Natural killer cell (primary cell): Measurements from ENCODE around the gene MLLT6. TPM values are rescaled to one million over a fixed set of nuclear protein-coding genes. Genes with fewer than 3 reads are reported as not detected.

Experiments used
- ATAC-seq, 3 donors: fragments of 150-1000 bp in 2 of 3; fragments of 200-7000 bp in 1 of 3; cut with Tn5 transposase; 1 replicate in 1 of 3; 2 replicates in 2 of 3; pipeline ENCODE4 v1.10.0; 2021; ENCODE audit warnings: mild to moderate bottlenecking in 2 of 3, moderate library complexity in 2 of 3
- DNase-seq, 2 donors: peaks; one replicate each; pipeline versions ENCODE4 v3.0.0 to v3.0.0-alpha.2; 2013 to 2021; ENCODE audit warnings: mixed read lengths in 1 of 2
- H3K27ac ChIP-seq: one replicate; pipeline ENCODE4 v1.5.1; 2013; ENCODE audit warnings: mild to moderate bottlenecking, low read length
- H3K27me3 ChIP-seq: one replicate; pipeline ENCODE4 v1.6.1; 2013; ENCODE audit warnings: low read length; ENCODE audit not compliant: control insufficient read depth, insufficient read depth
- H3K36me3 ChIP-seq: one replicate; pipeline ENCODE4 v1.6.1; 2013; ENCODE audit warnings: low read length; ENCODE audit not compliant: control insufficient read depth, insufficient read depth
- H3K4me1 ChIP-seq: one replicate; pipeline ENCODE4 v1.6.1; 2013; ENCODE audit warnings: low read length; ENCODE audit not compliant: control insufficient read depth, insufficient read depth
- H3K4me3 ChIP-seq: one replicate; pipeline ENCODE4 v1.5.1; 2013; ENCODE audit warnings: low read length
- H3K9me3 ChIP-seq: one replicate; pipeline ENCODE4 v1.6.1; 2013; ENCODE audit warnings: low read length; ENCODE audit not compliant: control insufficient read depth, insufficient read depth
- H3K27ac Mint-ChIP-seq, 2 donors: one replicate each; pipeline ENCODE4 v1.8.0; 2022; ENCODE audit warnings: mild to moderate bottlenecking in 2 of 2, mixed read lengths in 2 of 2, moderate library complexity in 1 of 2
- H3K27me3 Mint-ChIP-seq, 2 donors: one replicate each; pipeline ENCODE4 v1.8.0; 2022; ENCODE audit warnings: low read depth in 2 of 2, mixed read lengths in 2 of 2
- H3K36me3 Mint-ChIP-seq: one replicate; pipeline ENCODE4 v1.8.0; 2022; ENCODE audit warnings: mixed read lengths
- H3K4me1 Mint-ChIP-seq, 2 donors: one replicate each; pipeline ENCODE4 v1.8.0; 2022; ENCODE audit warnings: mixed read lengths in 2 of 2
- H3K4me3 Mint-ChIP-seq: one replicate; pipeline ENCODE4 v1.8.0; 2022; ENCODE audit warnings: mild to moderate bottlenecking, moderate library complexity, mixed read lengths
- H3K9me3 Mint-ChIP-seq, 2 donors: one replicate each; pipeline ENCODE4 v1.8.0; 2022; ENCODE audit warnings: mixed read lengths in 2 of 2
- WGBS: methylation state at CpG from one replicate; pipeline ENCODE4 v1.1.7; 2013; ENCODE audit warnings: missing lambda C conversion rate; ENCODE audit not compliant: insufficient coverage; 5-methylcytosine and 5-hydroxymethylcytosine counted together
- intact Hi-C: fragments of 100-400 bp; cut with micrococcal nuclease; formaldehyde crosslinking; loops from one replicate; pipeline ENCODE4 v1.14.2; 2022
- total RNA-seq, 4 donors: library from RNA; stranded (reverse); fragments of 120-200 nt in 1 of 4; gene quantifications; one replicate each; pipeline versions ENCODE4 v1.2.3 to v1.2.4, GENCODE V29; 2013 to 2022
- TF ChIP-seq, protein P1 (sequence below): fragments of 200-600 bp; IDR thresholded peaks from one replicate; pipeline ENCODE4 v1.8.0; 2022; ENCODE audit warnings: antibody characterized with exemption

MLLT6 gene
- total RNA-seq, 3 donors from 2014 or later (not counting 1 experiment from before 2014, with no cell fraction given): 478 to 578 (median 485) TPM

- DNase-seq: peak in 1 of 2 donors; percentile 54
- Histone ChIP-seq H3K27ac (no peak overlapping the region), H3K36me3 (peaks cover 68% of the 10 kb centered on the region), H3K4me1 (no peaks in the 10 kb centered on the region), H3K9me3 (no peaks in the 10 kb centered on the region), H3K4me3 (no peak overlapping the region), H3K27me3 (no peaks in the 10 kb centered on the region)
- intact Hi-C loops: no loop called here
- peaks cover 6 to 10% of the 10 kb centered on the region in 2 donors for H3K4me1 Mint-ChIP-seq
- no peak overlapping the region for H3K4me3 Mint-ChIP-seq
- TF ChIP-seq, protein P1, sequence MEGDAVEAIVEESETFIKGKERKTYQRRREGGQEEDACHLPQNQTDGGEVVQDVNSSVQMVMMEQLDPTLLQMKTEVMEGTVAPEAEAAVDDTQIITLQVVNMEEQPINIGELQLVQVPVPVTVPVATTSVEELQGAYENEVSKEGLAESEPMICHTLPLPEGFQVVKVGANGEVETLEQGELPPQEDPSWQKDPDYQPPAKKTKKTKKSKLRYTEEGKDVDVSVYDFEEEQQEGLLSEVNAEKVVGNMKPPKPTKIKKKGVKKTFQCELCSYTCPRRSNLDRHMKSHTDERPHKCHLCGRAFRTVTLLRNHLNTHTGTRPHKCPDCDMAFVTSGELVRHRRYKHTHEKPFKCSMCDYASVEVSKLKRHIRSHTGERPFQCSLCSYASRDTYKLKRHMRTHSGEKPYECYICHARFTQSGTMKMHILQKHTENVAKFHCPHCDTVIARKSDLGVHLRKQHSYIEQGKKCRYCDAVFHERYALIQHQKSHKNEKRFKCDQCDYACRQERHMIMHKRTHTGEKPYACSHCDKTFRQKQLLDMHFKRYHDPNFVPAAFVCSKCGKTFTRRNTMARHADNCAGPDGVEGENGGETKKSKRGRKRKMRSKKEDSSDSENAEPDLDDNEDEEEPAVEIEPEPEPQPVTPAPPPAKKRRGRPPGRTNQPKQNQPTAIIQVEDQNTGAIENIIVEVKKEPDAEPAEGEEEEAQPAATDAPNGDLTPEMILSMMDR: no peak
- no peaks in the 10 kb centered on the region for H3K9me3 Mint-ChIP-seq
- H3K27me3 Mint-ChIP-seq: no peaks in the 10 kb centered on the region
- H3K36me3 Mint-ChIP-seq: peaks cover 8% of the 10 kb centered on the region
- peak overlapping the region; percentile 4 to 55 for H3K27ac Mint-ChIP-seq
- ATAC-seq: peak in 1 of 3 donors; percentile 42
- WGBS: 90% methylated on average over 4 of the region's 4 CpGs
These were observed 56.5 kb downstream of the MLLT6 start for GRCh38 chr17:38761612-38762011.

GRCh38 chr17:38762231-38762630 lies 57.2 kb downstream of the MLLT6 start:
- peaks cover 74% of the 10 kb centered on the region for H3K36me3 ChIP-seq
- TF ChIP-seq, protein P1: no peak
- H3K27me3 ChIP-seq: no peaks in the 10 kb centered on the region
- H3K9me3 Mint-ChIP-seq: no peaks in the 10 kb centered on the region
- no peaks in the 10 kb centered on the region for H3K4me1 ChIP-seq
- no peak overlapping the region for H3K4me3 ChIP-seq
- H3K27ac ChIP-seq: no peak overlapping the region
- WGBS: 98% methylated on average over 3 of the region's 3 CpGs
- ATAC-seq (no peak), DNase-seq (no peak)
- H3K27ac Mint-ChIP-seq: peak overlapping the region; percentile 4 to 55
- no peaks in the 10 kb centered on the region for H3K9me3 ChIP-seq
- intact Hi-C loops: no loop called here
- H3K27me3 Mint-ChIP-seq: no peaks in the 10 kb centered on the region
- H3K36me3 Mint-ChIP-seq: peaks cover 8% of the 10 kb centered on the region
- peaks cover 6 to 10% of the 10 kb centered on the region in 2 donors for H3K4me1 Mint-ChIP-seq
- H3K4me3 Mint-ChIP-seq: no peak overlapping the region

DNA sequence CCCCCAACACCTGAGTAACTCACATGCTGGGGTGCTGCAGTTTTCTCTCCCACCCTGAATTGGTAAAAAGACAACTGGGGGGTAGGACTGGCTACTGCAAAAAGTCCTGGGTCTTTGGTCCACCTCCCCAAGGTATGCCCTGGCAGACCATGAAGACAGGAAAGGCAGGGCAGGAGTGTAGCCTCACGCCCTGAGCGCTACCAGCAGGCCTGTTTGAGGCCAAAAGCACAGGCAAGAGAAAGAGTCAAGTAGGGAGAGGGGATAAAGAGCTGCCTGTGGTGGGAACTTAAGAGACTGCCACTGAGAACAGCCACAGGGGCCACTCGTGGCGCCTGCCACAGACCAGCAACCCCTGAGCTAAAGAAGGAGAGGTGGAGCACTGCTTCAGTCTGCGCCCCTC lies 61.3 kb downstream of the MLLT6 start:
- H3K9me3 Mint-ChIP-seq: no peaks in the 10 kb centered on the region
- no peak for DNase-seq
- H3K4me1 ChIP-seq: no peaks in the 10 kb centered on the region
- H3K27ac ChIP-seq: no peak overlapping the region
- peaks cover 19% of the 10 kb centered on the region for H3K36me3 Mint-ChIP-seq
- peaks cover 4 to 8% of the 10 kb centered on the region in 2 donors for H3K4me1 Mint-ChIP-seq
- H3K36me3 ChIP-seq: peaks cover 71% of the 10 kb centered on the region
- H3K4me3 Mint-ChIP-seq: no peak overlapping the region
- WGBS: 94% methylated on average over 5 of the region's 5 CpGs
- H3K27me3 Mint-ChIP-seq: no peaks in the 10 kb centered on the region
- no peak for ATAC-seq
- intact Hi-C loops: no loop called here
- TF ChIP-seq, protein P1: no peak
- peak overlapping the region; percentile 5 to 40 for H3K27ac Mint-ChIP-seq
- H3K9me3 ChIP-seq: no peaks in the 10 kb centered on the region
- H3K27me3 ChIP-seq: no peaks in the 10 kb centered on the region
- H3K4me3 ChIP-seq: no peak overlapping the region

DNA sequence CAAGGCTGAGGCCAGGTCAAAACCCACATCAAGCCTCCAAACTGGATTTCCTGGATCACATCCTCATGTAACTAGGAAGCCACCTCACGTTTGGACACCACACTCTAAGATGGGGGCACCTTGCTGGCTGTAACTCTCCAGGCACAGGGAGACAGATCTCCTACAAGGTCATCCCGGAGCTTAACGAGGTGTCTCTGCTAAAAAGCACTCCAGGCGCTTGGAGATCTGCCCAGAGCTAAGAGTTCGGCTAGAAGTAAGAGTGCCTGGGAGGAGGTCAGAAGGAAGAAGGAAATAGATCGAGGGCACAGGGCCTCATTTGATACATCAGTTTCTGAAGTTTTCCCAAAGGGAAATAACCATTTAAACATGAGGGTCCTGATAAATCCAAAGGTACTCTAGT lies 63.3 kb downstream of the MLLT6 start:
- Mint-ChIP-seq H3K9me3 (no peaks in the 10 kb centered on the region), H3K36me3 (peaks cover 23% of the 10 kb centered on the region), H3K27ac (peak overlapping the region in 1 of 2 donors; percentile 31), H3K4me1 (no peaks in the 10 kb centered on the region), H3K4me3 (no peak overlapping the region), H3K27me3 (no peaks in the 10 kb centered on the region)
- H3K27me3 ChIP-seq: no peaks in the 10 kb centered on the region
- no peaks in the 10 kb centered on the region for H3K4me1 ChIP-seq
- intact Hi-C loops: no loop called here
- H3K36me3 ChIP-seq: peaks cover 68% of the 10 kb centered on the region
- DNase-seq: no peak
- no peak for ATAC-seq
- 94% methylated on average over 6 of the region's 6 CpGs for whole genome bisulfite sequencing
- no peak overlapping the region for H3K27ac ChIP-seq
- TF ChIP-seq, protein P1: no peak
- H3K4me3 ChIP-seq: no peak overlapping the region
- H3K9me3 ChIP-seq: no peaks in the 10 kb centered on the region
